ENCODE data around the gene TMPRSS11E.
"Not testable (repeated sequence)": the region's sequence is repeated elsewhere in the genome, so short reads cannot be mapped to it uniquely, and the experiment has no call there.

Gene TMPRSS11E

DNA sequence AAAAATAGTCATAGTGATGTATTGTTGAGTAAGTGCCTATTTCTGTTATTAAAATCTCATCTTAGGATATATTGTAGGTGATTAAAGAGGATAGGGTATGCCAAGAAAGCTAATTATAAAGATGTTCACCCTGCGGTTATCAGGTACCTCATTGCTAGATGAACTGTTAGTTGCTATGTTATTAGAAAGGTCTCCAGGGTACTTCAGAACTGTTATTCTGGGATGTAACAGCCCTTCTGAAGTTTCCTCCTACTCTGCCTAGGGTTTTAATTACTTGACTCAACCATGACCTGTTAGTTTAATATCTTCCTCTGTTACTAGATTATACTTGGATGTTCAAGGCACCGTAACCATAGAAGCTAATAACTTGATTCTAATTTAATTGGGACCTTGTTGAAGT lies 15.4 kb downstream of the TMPRSS11E start:
- peak; percentile 26 for DNase-seq

DNA sequence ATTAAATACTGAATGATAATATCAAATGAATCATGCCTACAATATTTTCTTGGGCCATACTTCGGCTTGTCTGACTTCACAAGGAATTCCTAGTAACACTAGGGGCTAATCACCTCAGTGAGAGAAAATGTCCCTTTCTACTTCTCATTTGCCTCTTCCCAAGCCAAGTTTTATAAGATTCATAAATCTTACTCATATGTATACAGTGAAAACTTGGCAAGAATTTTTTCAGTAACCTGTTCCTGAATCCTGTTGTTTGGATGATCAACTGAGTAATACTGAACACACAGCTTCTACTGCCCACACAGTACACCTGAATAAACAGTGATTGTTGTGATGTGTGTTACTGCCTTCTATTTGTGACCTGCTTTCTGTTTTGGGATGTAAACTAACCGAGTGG lies 16.5 kb downstream of the TMPRSS11E start:
- DNase-seq = no peak

DNA sequence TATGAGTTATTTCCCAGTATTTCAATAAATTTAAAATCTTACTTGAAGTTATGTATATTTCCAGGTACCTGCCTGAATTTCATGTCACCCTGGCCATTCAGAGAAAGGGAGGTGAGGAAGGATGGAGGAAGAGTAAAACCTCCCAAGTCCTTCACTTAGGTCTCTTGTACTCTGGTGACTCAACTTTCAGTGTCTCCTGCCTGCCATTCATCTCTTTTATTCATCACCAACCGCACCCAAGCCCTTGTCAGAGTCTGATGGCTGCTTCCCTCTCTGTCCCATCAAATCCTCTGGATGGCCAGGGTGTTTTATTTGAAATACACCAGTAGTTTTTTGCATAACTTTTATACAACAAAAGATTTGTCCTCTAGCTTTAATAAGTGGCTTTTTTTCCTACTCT lies 17.8 kb downstream of the TMPRSS11E start:
- no peak for DNase-seq

DNA sequence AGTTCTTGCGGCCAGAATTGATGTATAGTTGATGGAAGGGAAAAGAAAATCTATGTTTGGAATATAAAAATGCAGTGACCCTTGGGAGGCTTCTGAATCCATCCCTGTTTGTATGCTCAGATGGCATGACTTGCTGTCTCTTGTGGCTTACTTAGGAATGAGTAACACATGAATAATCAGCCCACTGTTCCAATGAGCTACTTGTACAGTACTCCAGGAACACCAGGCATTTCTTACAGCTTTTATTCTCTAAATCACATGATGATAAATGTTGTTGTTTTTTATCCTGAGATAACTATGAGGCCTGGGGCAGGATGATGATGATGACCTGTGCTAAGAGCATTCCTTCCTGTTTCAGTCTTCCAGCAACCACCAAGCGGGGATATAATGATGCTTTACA lies 18.9 kb downstream of the TMPRSS11E start:
- DNase-seq = no peak

DNA sequence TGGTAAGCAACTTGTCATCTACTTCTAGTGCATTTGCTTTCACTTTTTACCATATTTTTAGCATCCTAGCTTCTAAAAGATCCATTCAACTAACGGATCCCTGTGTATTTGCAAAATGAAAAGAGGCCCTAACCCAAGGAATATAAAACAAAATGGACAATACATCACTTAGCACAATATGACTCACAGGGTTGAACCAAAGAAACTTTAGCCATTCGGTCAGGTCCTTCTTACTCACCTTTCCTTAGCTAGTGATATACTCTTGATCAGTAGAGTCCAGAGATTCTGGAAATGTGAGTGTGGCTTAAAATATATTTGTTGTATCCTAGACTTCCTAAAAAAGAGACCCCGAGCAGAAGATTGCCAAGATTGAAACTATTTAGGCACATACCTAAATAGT lies 19.5 kb downstream of the TMPRSS11E start:
- no peak for DNase-seq

DNA sequence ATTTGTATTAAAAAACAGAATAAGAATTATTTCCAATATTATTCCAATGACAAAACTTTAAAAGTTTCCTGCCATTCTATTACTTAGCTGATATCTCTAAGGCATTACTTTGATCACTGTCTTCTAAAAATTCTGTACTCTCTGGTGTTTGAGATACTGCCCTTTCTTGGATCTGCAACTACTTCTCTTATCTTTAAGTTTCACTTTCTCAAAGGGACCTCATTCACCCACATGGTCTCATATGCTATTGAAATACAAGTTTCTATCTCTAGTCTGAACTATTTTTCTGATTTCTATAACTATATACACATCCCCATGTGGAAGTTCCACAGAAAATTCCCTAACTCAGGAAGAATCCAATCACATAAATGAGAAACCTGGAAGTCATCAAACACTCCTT lies 22.2 kb downstream of the TMPRSS11E start:
- DNase-seq = no peak

DNA sequence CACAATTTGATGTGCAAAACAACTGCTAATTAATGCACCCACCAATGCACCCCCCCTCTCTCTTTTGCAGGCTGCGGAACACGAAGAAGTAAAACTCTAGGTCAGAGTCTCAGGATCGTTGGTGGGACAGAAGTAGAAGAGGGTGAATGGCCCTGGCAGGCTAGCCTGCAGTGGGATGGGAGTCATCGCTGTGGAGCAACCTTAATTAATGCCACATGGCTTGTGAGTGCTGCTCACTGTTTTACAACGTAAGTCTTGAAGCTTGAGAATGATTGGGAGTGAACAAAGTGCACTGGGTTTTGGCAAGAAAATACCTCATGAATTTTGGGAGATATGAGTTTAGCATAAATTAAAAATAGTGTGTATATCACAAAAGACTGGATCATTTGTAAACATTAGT lies 28.9 kb downstream of the TMPRSS11E start:
- no peak for DNase-seq

DNA sequence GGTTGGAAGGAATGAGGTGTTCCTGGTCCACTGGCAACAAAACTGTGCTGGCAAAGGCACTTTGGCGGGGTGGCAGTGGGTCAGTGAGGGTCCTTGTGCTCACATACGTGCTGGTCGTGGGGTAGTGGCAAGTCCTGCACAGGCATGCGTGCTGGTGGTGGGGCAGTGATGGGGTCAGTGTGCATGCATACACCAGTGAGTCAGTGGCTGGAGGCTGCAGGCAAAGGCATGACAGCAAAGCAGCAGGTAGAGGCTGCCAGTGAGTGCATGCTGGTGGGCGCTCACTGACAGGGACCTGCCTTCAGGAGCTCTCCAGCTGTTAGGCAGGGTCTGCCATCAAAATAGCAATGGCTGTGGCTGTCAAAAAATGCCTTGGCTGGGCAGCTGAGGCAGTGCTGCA lies 42.1 kb downstream of the TMPRSS11E start:
- DNase-seq = no peak

DNA sequence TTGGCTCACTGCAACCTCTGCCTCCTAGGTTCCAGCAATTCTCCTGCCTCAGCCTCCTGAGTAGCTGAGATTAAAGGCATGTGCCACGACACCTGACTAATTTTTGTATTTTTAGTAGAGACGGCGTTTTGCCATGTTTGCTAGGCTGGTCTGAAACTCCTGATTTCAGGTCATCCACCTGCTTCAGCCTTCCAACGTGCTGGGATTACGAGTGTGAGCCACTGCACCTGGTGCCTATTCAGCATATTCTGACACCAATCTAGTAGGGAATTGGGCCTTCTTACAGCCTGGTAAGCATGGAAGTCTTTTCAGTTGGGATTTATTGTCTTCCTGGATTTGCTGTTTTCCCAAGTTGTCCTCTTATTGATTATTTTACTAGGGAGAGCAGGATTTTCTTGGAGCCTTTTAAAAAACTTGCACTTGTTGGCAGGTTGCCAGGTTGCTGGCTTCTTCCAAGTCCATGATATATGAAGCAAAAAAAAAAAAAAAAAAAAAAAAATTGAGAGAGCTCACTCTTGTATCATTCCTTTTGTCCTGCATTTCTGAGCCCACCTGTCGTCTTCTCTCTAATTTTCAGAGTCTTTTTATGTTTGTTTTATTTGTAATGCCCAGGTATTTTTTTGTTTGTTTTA lies 43.7 kb downstream of the TMPRSS11E start:
- peak; percentile 3 for DNase-seq

DNA sequence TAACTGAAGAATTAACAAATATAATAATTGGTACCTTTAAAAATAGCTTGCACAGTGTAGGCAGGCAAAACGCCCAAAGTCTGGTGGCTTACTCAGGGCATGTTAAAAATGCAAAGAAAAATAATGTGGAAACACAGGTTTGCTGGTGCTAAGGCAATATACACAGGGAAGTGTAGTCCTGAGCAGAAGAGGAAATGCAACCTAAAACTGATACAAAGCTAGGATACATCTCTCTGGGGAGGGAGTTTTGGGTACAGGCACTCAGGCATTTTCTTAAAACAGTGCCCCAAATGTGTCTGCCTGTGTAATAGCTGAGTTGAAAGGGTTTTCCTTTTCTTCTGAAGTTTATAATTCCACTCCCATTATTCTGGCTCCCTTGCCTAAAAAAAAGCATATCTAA lies 47.4 kb downstream of the TMPRSS11E start:
- DNase-seq = no peak

DNA sequence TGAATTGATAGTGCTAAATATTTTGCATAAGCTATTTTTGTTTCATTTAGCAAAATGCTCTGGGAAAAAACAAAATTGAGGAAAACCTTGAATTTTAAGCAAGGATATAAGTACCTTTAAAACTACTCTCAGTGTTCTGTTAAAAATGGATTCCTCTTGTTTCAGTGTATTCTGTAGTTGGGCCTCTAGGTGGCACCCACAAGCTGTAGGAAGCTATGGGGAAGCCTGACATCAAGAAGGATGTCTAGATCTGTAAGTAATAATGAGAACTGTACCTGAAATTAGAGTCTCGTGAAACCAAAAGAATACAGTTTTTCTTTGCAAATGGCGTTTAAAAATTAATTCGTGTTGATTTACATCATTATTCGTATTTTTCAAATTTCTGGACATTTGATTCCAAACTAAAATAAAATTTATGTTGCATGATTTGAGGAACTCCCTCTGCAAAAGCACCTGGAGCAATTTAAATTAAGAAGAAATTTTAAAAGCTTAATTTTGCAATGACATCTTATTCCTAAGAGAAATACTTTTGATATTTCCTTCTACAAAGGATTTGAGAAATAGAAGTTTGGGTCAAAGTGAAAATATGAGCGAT lies 51.2 kb downstream of the TMPRSS11E start:
- DNase-seq = peak; percentile 43

DNA sequence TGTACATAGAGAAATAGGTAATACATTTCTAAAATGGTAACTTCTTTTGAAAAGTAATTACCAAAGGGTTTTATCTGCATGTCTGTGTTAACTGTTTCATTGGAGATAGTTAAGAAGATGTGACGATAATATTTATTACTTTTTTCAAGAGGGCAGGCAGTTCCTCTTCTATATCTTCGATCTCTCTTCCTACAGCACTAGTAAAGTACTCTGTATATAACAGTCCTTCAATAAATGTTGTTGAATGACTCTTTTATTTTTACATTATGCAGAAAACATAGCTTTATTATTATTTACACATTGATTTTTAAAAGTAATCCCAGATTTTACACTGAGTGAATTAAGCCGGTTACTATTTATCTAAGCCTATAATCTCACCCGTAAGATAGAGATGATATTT lies 51.8 kb downstream of the TMPRSS11E start:
- DNase-seq = no peak

DNA sequence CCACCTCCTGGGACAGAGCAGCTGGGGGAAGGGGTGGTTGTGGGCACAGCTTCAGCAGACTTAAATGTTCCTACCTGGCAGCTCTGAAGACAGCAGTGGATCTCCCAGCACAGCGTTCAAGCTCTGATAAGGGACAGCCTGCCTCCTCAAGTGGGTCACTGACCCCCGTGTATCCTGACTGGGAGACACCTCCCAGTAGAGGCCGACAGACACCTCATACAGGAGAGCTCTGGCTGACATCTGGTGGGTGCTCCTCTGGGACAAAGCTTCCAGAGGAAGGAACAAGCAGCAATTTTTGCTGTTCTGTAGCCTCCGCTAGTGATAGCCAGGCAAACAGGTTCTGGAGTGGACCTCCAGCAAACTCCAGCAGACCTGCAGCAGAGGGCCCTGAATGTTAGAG lies 56.2 kb downstream of the TMPRSS11E start:
- DNase-seq = not testable (repeated sequence)

DNA sequence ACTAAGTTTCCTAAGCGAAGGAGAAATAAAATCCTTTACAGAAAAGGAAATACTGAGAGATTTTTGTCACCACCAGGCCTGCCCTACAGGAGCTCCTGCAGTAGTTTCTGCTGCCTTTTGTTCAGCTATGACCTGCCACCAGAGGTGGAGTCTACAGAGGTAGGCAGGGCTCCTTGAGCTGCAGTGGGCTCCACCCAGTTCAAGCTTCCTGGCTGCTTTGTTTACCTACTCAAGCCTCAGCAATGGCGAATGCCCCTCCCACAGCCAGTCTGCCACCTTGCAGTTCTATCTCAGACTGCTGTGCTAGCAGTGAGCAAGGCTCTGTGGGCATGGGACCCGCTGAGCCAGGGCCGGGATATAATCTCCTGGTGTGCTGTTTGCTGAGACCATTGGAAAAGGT lies 57.6 kb downstream of the TMPRSS11E start:
- DNase-seq = not testable (repeated sequence)

DNA sequence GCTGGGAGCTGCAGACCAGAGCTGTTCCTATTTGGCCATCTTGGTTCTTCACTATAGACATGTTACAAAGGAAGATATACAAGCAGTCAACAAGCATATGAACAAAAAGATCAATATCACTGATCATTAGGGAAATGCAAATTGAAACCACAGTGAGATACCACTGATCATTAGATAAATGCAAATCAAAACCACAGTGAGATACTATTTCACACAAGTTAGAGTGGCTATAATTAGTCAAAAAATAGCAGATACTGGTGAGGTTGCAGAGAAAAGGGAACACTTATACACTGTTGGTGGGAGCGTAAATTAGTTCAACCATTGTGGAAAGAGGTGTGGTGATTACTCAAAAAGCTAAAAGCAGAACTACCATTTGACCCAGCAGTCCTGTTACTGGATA lies 58.2 kb downstream of the TMPRSS11E start:
- not testable (repeated sequence) for DNase-seq

DNA sequence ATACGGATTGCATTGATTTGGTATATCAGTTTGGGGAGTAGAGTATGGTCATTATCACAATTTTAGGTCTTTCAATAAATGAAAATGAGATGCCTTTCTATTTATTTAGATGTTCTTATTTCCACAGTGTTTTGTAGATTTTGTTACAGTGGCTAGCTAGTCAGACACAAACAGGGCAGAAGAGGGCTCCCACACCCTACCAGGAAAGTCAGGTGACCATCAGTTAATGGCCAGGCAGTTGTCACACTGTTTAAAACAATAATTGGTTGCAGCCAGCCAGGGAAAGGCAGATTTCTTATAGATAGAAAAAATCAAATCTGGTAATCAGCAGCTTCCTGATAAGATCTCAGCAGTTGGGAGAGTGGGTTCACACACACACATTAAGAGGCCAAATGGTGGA lies 71.6 kb downstream of the TMPRSS11E start:
- DNase-seq = no peak

DNA sequence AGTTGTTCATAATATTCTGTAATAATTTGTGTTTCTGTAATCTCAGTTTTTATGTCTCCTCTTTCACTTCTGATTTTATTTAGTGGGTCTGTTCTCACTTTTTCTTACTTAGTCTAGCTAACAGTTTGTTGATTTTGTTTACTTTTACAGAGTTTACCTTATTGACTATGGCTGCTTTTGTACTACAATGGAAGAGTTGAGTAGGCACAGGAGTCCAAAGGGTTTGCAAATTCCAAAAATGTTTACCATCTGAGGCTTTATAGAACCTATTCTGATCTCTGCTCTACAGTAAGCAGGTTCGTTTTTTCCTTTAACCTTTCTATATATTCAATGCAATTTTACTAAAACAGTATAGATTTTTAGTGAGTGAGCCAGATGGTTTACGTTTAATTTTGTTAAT lies 73.7 kb downstream of the TMPRSS11E start:
- DNase-seq = no peak

DNA sequence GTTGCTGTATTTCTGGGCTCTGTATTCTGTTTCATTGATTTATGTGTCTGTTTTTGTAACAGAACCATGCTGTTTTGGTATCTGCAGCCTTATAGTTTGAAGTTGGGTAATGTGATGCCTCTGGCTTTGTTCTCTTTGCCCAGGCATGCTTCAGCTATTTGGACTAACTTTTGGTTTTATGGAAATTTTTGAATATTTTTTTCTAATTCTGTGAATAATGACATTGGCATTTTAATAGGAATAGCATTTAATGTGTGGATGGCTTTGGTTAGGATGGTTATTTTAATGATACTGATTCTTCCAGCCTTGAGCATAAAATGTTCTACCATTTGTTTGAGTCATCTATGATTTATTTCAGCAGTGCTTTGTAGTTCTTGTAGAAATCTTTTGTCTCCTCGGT lies 75.0 kb downstream of the TMPRSS11E start:
- DNase-seq = not testable (repeated sequence)

DNA sequence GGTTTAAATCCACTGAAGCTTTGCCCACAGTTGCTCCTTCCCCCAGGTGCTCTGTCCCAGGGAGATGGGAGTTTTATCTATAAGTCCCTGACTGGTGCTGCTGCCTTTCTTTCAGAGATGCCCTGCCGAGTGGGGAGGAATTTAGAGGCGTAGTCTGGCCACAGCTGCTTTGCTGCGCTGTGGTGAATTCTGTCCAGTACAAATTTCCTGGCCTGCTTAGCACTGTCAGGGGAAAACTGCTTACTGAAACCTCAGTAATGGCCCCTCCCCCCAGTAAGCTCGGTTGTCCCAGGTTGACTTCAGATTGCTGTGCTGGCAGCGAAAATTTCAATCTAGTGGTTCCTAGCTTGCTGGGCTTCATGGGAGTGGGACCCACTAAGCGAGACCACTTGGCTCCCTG lies 88.7 kb downstream of the TMPRSS11E start:
- no peak for DNase-seq

DNA sequence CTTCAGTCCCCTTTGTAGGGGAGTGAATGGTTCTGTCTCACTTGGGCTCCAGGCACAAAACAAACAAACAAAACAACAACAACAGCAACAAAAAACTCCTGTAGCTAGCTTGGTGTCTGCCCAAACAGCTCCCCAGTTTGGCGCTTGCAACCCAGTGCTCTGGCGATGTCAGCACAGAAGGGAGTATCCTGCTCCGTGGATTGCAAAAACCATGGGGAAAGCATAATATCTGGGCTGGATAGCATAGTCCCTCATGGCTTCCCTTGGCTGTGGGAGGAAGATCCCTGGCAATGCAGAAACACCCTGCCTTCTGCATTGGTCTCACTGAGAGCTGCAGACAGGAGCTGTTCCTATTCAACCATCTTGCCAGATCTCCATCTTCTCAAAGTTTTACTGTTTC lies 89.1 kb downstream of the TMPRSS11E start:
- no peak for DNase-seq

DNA sequence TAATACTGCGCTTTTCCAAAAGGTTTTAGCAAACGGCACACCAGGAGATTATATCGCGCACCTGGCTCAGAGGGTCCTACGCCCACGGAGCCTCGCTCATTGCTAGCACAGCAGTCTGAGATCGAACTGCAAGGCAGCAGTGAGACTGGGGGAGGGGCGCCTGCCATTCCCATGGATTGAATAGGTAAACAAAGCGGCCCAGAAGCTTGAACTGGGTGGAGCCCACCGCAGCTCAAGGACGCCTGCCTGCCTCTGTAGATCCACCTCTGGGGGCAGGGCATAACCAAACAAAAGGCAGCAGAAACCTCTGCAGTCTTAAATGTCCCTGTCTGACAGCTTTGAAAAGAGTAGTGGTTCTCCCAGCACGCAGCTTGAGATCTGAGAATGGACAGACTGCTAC lies 95.5 kb downstream of the TMPRSS11E start:
- not testable (repeated sequence) for DNase-seq
